ENCODE results near the gene CALD1. TPM values are rescaled to one million over a fixed set of nuclear protein-coding genes. Genes with fewer than 3 reads are reported as not detected.

CALD1 gene
- total RNA-seq, 1 experiment from 2014 or later = 107 TPM

DNA sequence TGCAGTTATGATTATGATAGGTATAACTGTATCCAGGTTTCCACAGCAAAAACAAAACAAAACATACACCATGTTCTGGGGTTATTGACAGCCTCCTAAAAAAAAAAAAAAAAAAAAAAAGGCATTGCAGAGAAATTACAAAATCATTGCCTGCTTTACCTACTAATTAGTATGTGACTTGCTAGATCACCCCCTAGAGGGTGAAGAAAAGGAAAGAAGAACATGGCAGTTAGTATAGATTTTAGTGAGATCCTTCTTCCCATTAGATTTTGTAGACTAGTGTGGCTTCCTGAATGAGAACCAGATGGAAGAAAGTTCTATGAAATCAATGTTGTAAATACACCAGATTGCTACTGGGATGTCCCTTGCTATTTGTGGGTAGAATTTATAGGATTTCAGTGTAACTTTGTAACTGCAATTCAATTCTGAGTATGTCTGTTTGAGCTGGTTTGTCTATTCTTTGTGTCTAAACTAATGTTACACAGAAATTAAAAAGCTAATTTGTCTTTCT lies 182.9 kb downstream of the CALD1 start:
- no peak overlapping the region for H2BK120ac ChIP-seq (ENCODE audit: low read depth, low read length, poor library complexity, severe bottlenecking)
- no peaks in the 10 kb centered on the region for H3K4me1 Mint-ChIP-seq
- H4K5ac ChIP-seq (ENCODE audit: insufficient read length, low read depth, low read length) = no peak overlapping the region
- no peaks in the 10 kb centered on the region for H3K79me1 ChIP-seq (ENCODE audit: insufficient read depth, low read depth, low read length, poor library complexity, severe bottlenecking)
- no peak overlapping the region for H4K8ac ChIP-seq (replicated peaks; ENCODE audit: insufficient read length, low read depth, low read length)
- H4K20me1 ChIP-seq (ENCODE audit: control insufficient read depth, insufficient read depth, insufficient read length) = no peaks in the 10 kb centered on the region
- H3K23ac ChIP-seq (ENCODE audit: insufficient read length, low read depth, low read length) = no peak overlapping the region
- H2BK20ac ChIP-seq (ENCODE audit: low read depth, low read length, poor library complexity, severe bottlenecking) = no peak overlapping the region
- no peak overlapping the region for H2BK12ac ChIP-seq (ENCODE audit: insufficient read length, low read depth, low read length)
- H3K27ac ChIP-seq (ENCODE audit: insufficient read length, low read depth, low read length) = no peak overlapping the region
- no peak overlapping the region for H2BK15ac ChIP-seq (ENCODE audit: low read depth, low read length)
- DNase-seq = no peak
- H3K4me2 ChIP-seq (ENCODE audit: insufficient read depth, insufficient read length, low read length) = no peak overlapping the region
- H3K9ac ChIP-seq (ENCODE audit: extremely low read depth, insufficient read length, low read length) = no peak overlapping the region
- H3K4me3 Mint-ChIP-seq = no peak overlapping the region
- H3K36me3 Mint-ChIP-seq (ENCODE audit: insufficient read depth in 1 of 3, low read depth in 3 of 3) = peaks cover 14 to 74% (median 33%) of the 10 kb centered on the region in 3 experiments; a peak in 6 of 7 replicates
- H4K91ac ChIP-seq (ENCODE audit: insufficient read length, low read depth, low read length) = no peak overlapping the region
- no peak overlapping the region for H3T11ph ChIP-seq (ENCODE audit: low read length)
- no peak overlapping the region for H3K14ac ChIP-seq (ENCODE audit: insufficient read depth, low read length)
- H3K4ac ChIP-seq (ENCODE audit: low read depth, low read length) = no peak overlapping the region
- H3K9me3 ChIP-seq (ENCODE audit: control insufficient read depth, low read depth, low read length) = no peaks in the 10 kb centered on the region
- H2BK5ac ChIP-seq (ENCODE audit: insufficient read length, low read length) = no peak overlapping the region
- TF ChIP-seq, protein P1, sequence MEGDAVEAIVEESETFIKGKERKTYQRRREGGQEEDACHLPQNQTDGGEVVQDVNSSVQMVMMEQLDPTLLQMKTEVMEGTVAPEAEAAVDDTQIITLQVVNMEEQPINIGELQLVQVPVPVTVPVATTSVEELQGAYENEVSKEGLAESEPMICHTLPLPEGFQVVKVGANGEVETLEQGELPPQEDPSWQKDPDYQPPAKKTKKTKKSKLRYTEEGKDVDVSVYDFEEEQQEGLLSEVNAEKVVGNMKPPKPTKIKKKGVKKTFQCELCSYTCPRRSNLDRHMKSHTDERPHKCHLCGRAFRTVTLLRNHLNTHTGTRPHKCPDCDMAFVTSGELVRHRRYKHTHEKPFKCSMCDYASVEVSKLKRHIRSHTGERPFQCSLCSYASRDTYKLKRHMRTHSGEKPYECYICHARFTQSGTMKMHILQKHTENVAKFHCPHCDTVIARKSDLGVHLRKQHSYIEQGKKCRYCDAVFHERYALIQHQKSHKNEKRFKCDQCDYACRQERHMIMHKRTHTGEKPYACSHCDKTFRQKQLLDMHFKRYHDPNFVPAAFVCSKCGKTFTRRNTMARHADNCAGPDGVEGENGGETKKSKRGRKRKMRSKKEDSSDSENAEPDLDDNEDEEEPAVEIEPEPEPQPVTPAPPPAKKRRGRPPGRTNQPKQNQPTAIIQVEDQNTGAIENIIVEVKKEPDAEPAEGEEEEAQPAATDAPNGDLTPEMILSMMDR (conservative IDR thresholded peaks at IDR 0.05) = no peak; the same call in 2 of the 3 replicates
- H2AFZ ChIP-seq (ENCODE audit: low read length) = no peak overlapping the region
- no peak overlapping the region for H3K56ac ChIP-seq (ENCODE audit: insufficient read length, low read depth, low read length)
- H3K18ac ChIP-seq (ENCODE audit: insufficient read length, low read depth, low read length) = no peak overlapping the region
- no peaks in the 10 kb centered on the region for H3K79me2 ChIP-seq (ENCODE audit: insufficient read depth, low read length)
- no peaks in the 10 kb centered on the region for H3K4me1 ChIP-seq (ENCODE audit: insufficient read depth, low read length)
- H2AK5ac ChIP-seq (ENCODE audit: insufficient read length, low read length) = no peak overlapping the region
- H3K27me3 Mint-ChIP-seq (ENCODE audit: low read depth) = no peaks in the 10 kb centered on the region
- H3K9me3 Mint-ChIP-seq = no peaks in the 10 kb centered on the region
- no peaks in the 10 kb centered on the region for H3K27me3 ChIP-seq (ENCODE audit: insufficient read depth, low read length)
- H3K27ac Mint-ChIP-seq = no peak overlapping the region
- H3K23me2 ChIP-seq (ENCODE audit: insufficient read length, low read depth, low read length, poor library complexity, severe bottlenecking) = no peaks in the 10 kb centered on the region

Measured in H9 (cell line).